ENCODE measurements around the gene GRM7. TPM values are rescaled to one million over a fixed set of nuclear protein-coding genes. Genes with fewer than 3 reads are reported as not detected.

The GRM7 gene
- total RNA-seq, 1 experiment from 2014 or later = not detected

- no peak overlapping the region for H3K4me3 ChIP-seq (replicated peaks in 1 of 2; ENCODE audit: low read depth in 1 of 2, low read length in 2 of 2)
- no peaks in the 10 kb centered on the region for H3K9me2 ChIP-seq (ENCODE audit: insufficient read depth)
- H2AFZ ChIP-seq (ENCODE audit: low read depth, low read length, poor library complexity, severe bottlenecking) = no peak overlapping the region
- BruUV-seq (replicated peaks) = no TSS peak
- no peak overlapping the region for H3K27ac ChIP-seq (ENCODE audit: low read depth, low read length)
- H3K4me1 ChIP-seq (ENCODE audit: control insufficient read depth in 1 of 2, insufficient read depth in 2 of 2, low read length in 2 of 2) = no peaks in the 10 kb centered on the region
- H3K36me3 ChIP-seq (ENCODE audit: control insufficient read depth in 1 of 2, insufficient read depth in 2 of 2, low read length in 2 of 2) = no peaks in the 10 kb centered on the region
- intact Hi-C loops (cut with micrococcal nuclease) = no loop called here
- RAD21 ChIA-PET (ENCODE audit: low non-redundant PET in 1 of 2, low total read pairs in 2 of 2, uncharacterized antibody in 2 of 2, unreplicated experiment in 2 of 2) = no interaction called here
- H3K9ac ChIP-seq (ENCODE audit: low read length) = no peak overlapping the region
- no peaks in the 10 kb centered on the region for H3K79me2 ChIP-seq (ENCODE audit: insufficient read depth, low read length)
- H3K4me2 ChIP-seq (ENCODE audit: low read length) = no peak overlapping the region
- H4K20me1 ChIP-seq (ENCODE audit: insufficient read depth) = no peaks in the 10 kb centered on the region
- DNase-seq (ENCODE audit: low read depth, low spot score) (no peak), ATAC-seq (no peak)
- TF ChIP-seq ATF3 (IDR thresholded peaks at IDR 0.05) (no peak), SP1 (IDR thresholded peaks at IDR 0.05; ENCODE audit: low read depth) (no peak), CBX3 (IDR thresholded peaks at IDR 0.05; ENCODE audit: low read depth) (no peak), CEBPB (IDR thresholded peaks at IDR 0.05; ENCODE audit: low read depth) (no peak), FOSL1 (IDR thresholded peaks at IDR 0.05; ENCODE audit: low read depth) (no peak), EZH2phosphoT487 (IDR thresholded peaks at IDR 0.05; ENCODE audit: borderline replicate concordance) (no peak), JUND (IDR thresholded peaks at IDR 0.05) (no peak), EGR1 (IDR thresholded peaks at IDR 0.05; ENCODE audit: low read depth) (no peak), EZH2 (IDR thresholded peaks at IDR 0.05) (no peak), SIN3A (IDR thresholded peaks at IDR 0.05; ENCODE audit: low read depth) (no peak), POLR2A (IDR thresholded peaks at IDR 0.05; ENCODE audit: borderline replicate concordance, extremely low read depth, insufficient read depth, insufficient read length) (no peak), SRF (IDR thresholded peaks at IDR 0.05; ENCODE audit: low read depth) (no peak), POLR2AphosphoS5 (IDR thresholded peaks at IDR 0.05; ENCODE audit: low read depth, low read length) (no peak), ELF1 (IDR thresholded peaks at IDR 0.05; ENCODE audit: borderline replicate concordance, low read depth) (no peak), TCF7L2 (IDR thresholded peaks at IDR 0.05; ENCODE audit: borderline replicate concordance, extremely low read depth, insufficient read depth, insufficient read length) (no peak), CTCF (IDR thresholded peaks at IDR 0.05 in 2 of 3, conservative IDR thresholded peaks at IDR 0.05 in 1 of 3; ENCODE audit: borderline replicate concordance in 1 of 3, insufficient read depth in 1 of 3, low read depth in 2 of 3, low read length in 2 of 3) (no peak), ZNF274 (IDR thresholded peaks at IDR 0.05; ENCODE audit: low read depth, low read length) (no peak), RAD21 (IDR thresholded peaks at IDR 0.05; ENCODE audit: low read depth) (no peak)
- TF ChIP-seq, protein P1, sequence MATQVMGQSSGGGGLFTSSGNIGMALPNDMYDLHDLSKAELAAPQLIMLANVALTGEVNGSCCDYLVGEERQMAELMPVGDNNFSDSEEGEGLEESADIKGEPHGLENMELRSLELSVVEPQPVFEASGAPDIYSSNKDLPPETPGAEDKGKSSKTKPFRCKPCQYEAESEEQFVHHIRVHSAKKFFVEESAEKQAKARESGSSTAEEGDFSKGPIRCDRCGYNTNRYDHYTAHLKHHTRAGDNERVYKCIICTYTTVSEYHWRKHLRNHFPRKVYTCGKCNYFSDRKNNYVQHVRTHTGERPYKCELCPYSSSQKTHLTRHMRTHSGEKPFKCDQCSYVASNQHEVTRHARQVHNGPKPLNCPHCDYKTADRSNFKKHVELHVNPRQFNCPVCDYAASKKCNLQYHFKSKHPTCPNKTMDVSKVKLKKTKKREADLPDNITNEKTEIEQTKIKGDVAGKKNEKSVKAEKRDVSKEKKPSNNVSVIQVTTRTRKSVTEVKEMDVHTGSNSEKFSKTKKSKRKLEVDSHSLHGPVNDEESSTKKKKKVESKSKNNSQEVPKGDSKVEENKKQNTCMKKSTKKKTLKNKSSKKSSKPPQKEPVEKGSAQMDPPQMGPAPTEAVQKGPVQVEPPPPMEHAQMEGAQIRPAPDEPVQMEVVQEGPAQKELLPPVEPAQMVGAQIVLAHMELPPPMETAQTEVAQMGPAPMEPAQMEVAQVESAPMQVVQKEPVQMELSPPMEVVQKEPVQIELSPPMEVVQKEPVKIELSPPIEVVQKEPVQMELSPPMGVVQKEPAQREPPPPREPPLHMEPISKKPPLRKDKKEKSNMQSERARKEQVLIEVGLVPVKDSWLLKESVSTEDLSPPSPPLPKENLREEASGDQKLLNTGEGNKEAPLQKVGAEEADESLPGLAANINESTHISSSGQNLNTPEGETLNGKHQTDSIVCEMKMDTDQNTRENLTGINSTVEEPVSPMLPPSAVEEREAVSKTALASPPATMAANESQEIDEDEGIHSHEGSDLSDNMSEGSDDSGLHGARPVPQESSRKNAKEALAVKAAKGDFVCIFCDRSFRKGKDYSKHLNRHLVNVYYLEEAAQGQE (IDR thresholded peaks at IDR 0.05; ENCODE audit: low read depth) = no peak
- TF ChIP-seq, protein P2, sequence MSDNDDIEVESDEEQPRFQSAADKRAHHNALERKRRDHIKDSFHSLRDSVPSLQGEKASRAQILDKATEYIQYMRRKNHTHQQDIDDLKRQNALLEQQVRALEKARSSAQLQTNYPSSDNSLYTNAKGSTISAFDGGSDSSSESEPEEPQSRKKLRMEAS (IDR thresholded peaks at IDR 0.05) = no peak
- CTCF ChIA-PET = no interaction called here
- H3K27me3 ChIP-seq (ENCODE audit: insufficient read depth, low read length) = no peaks in the 10 kb centered on the region
- POLR2A ChIA-PET = no interaction called here
- H3K9me3 ChIP-seq (ENCODE audit: control insufficient read depth in 1 of 2, insufficient read depth in 1 of 2, low read depth in 1 of 2, low read length in 2 of 2) = no peaks in the 10 kb centered on the region
Observed at GRCh38 chr3:7693976-7694375, 833.1 kb downstream of the GRM7 start.
